Adrenal gland (tissue), 12 donors: ENCODE data around the gene SMTNL1. TPM values are rescaled to one million over a fixed set of nuclear protein-coding genes. Genes with fewer than 3 reads are reported as not detected.

Experiments
- DNase-seq, 7 donors: peaks; one replicate each; pipeline ENCODE4 v3.0.0-alpha.2; 2019 to 2020
- H3K27ac ChIP-seq, 5 donors: fragments of 200-600 bp; sonication (generic) in 4 of 5; 1 replicate in 3 of 5; 2 replicates in 2 of 5; pipeline versions ENCODE4 v1.5.1 to v1.8.0; 2016 to 2020; ENCODE audit warnings: mild to moderate bottlenecking in 1 of 5
- H3K27me3 ChIP-seq: fragments of 200-600 bp; 2 replicates; pipeline ENCODE4 v1.8.0; 2021
- H3K36me3 ChIP-seq, 2 donors: fragments of 200-600 bp; replicated peaks in 1 of 2; 1 replicate in 1 of 2; 2 replicates in 1 of 2; pipeline versions ENCODE4 v1.5.1 to v1.8.0; 2018 to 2022
- H3K4me1 ChIP-seq, 2 donors: fragments of 200-600 bp; replicated peaks in 1 of 2; 1 replicate in 1 of 2; 2 replicates in 1 of 2; pipeline versions ENCODE4 v1.5.1 to v1.8.0; 2018 to 2021
- H3K4me3 ChIP-seq, 4 donors: fragments of 200-600 bp; sonication (generic) in 3 of 4; one replicate each; pipeline ENCODE4 v1.5.1; 2016 to 2018
- H3K9me3 ChIP-seq, 3 donors: fragments of 200-600 bp; sonication (generic) in 1 of 3; replicated peaks in 1 of 3; 1 replicate in 2 of 3; 2 replicates in 1 of 3; pipeline versions ENCODE4 v1.5.1 to v1.8.0; 2016 to 2021
- POLR2A ChIP-seq, 2 donors: fragments of 450-650 bp; IDR thresholded peaks; one replicate each; pipeline ENCODE4 v1.6.1; 2017; ENCODE audit warnings: antibody characterized with exemption in 2 of 2, mild to moderate bottlenecking in 2 of 2, moderate library complexity in 1 of 2
- WGBS, 4 donors: extraction: QIAGEN DNeasy Blood & Tissue Kit in 2 of 4; methylation state at CpG; one replicate each; pipeline versions ENCODE4 v1.1.5 to v1.1.7; 2013 to 2017; 5-methylcytosine and 5-hydroxymethylcytosine counted together
- intact Hi-C, 2 donors: fragments of 100-400 bp; cut with DNase I; formaldehyde crosslinking; loops; one replicate each; pipeline versions ENCODE4 v1.14.1 to v1.15.0; 2022 to 2023
- polyA plus RNA-seq, 3 donors: library from polyadenylated mRNA; stranded (reverse); fragments of 200-250 nt in 2 of 3; fragments of 350-450 nt in 1 of 3; fragmentation: Illumina TruSeq in 1 of 3; extraction: RNeasy Lipid Tissue Mini Kit (QIAGEN cat#74804) in 1 of 3; gene quantifications; one replicate each; pipeline ENCODE4 v1.2.3, GENCODE V29; 2013 to 2014
- total RNA-seq, 9 donors: library from RNA; depleted of rRNA in 4 of 9; stranded (reverse); fragments of >200 nt in 4 of 9; fragments of 120-200 nt in 1 of 9; fragmentation: NEBNext Ultra II Directional in 1 of 9; extraction: Animal tissue kit (Norgen Biotek cat#: 25700) in 1 of 9; gene quantifications; one replicate each; pipeline versions ENCODE4 v1.1.0 to v1.2.4, GENCODE V29; 2013 to 2023
- TF ChIP-seq, protein P1 (sequence below), 6 experiments: fragments of 450-650 bp in 4 of 6; fragments of 200-600 bp in 2 of 6; sonication (generic) in 1 of 6; IDR thresholded peaks; 1 replicate in 5 of 6; 2 replicates in 1 of 6; pipeline versions ENCODE4 v1.5.1 to v1.8.0; 2016 to 2021; ENCODE audit warnings: antibody characterized with exemption in 6 of 6, mild to moderate bottlenecking in 2 of 6, moderate library complexity in 1 of 6
- donor health status: healthy with polysubstance abuse.
- donor health status: Bipolar disorder and iron deficiency.
- donor health status: DM: yes; HTN: yes; CAD: no.
- donor health status: DM: no; HTN: no; CAD: no.
- donor health status: DM: no; HTN: no; CAD: no.
- donor health status: DM: yes; HTN: yes; CAD: no.

The SMTNL1 gene
- total and polyA plus RNA-seq, 12 donors: 0.30 TPM; not detected in 11

GRCh38 chr11:57546451-57546850 is 9.1 kb downstream of the SMTNL1 start:
- Histone ChIP-seq H3K4me3 (no peak overlapping the region), H3K27ac (no peak overlapping the region), H3K9me3 (no peaks in the 10 kb centered on the region), H3K36me3 (peaks cover 0 to 23% of the 10 kb centered on the region in 2 donors), H3K4me1 (peaks cover 0 to 8% of the 10 kb centered on the region in 2 donors), H3K27me3 (no peaks in the 10 kb centered on the region)
- DNase-seq: no peak
- intact Hi-C loops: no loop called here
- TF ChIP-seq POLR2A (IDR thresholded peaks at IDR 0.05): no peak
- TF ChIP-seq, protein P1, sequence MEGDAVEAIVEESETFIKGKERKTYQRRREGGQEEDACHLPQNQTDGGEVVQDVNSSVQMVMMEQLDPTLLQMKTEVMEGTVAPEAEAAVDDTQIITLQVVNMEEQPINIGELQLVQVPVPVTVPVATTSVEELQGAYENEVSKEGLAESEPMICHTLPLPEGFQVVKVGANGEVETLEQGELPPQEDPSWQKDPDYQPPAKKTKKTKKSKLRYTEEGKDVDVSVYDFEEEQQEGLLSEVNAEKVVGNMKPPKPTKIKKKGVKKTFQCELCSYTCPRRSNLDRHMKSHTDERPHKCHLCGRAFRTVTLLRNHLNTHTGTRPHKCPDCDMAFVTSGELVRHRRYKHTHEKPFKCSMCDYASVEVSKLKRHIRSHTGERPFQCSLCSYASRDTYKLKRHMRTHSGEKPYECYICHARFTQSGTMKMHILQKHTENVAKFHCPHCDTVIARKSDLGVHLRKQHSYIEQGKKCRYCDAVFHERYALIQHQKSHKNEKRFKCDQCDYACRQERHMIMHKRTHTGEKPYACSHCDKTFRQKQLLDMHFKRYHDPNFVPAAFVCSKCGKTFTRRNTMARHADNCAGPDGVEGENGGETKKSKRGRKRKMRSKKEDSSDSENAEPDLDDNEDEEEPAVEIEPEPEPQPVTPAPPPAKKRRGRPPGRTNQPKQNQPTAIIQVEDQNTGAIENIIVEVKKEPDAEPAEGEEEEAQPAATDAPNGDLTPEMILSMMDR (IDR thresholded peaks at IDR 0.05): no peak
- WGBS, 4 donors: 95 to 100% (median 97%) methylated on average over 2 to 7 of the region's 7 CpGs

GRCh38 chr11:57546869-57547475 is 9.6 kb downstream of the SMTNL1 start:
- Histone ChIP-seq H3K9me3 (no peaks in the 10 kb centered on the region), H3K4me1 (peaks cover 0 to 8% of the 10 kb centered on the region in 2 donors), H3K4me3 (no peak overlapping the region), H3K27ac (peak overlapping the region in 2 of 5 donors; percentile 47 to 68), H3K27me3 (no peaks in the 10 kb centered on the region), H3K36me3 (peaks cover 0 to 28% of the 10 kb centered on the region in 2 donors)
- TF ChIP-seq POLR2A (IDR thresholded peaks at IDR 0.05): no peak
- TF ChIP-seq, protein P1 (IDR thresholded peaks at IDR 0.05): peak in 1 of 6 experiments; percentile 17
- WGBS, 4 donors: 49 to 56% (median 50%) methylated on average over 5 of the region's 5 CpGs
- intact Hi-C loops: no loop called here
- peak in 6 of 7 donors; percentile 50 to 66 (median 62) for DNase-seq

DNA sequence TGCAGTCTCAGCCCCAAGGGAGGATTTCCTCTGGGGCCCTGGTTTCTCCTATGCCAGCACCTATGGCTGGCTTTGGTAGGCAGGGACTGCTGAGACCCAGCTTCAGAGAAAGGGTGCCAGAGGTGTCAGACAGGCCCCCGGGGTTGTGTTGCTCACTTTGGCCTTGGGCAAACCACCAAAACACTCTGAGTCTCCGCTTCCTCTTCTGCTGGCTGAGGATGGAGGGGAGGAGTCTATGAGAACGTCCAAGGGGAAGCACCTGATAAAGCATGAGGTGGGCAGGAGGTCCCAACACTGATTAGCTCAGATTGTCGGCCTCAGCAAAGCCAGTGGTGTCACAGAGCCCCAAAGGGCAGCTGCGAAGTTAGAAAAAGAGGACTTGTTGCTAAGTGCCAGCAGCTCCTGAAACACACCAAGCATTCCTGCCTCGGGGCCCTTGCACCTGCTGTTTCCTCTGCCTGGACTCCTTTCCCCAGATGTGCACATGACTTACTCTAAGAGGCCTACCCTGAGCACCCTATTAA is 10.5 kb downstream of the SMTNL1 start:
- peaks cover 0 to 8% of the 10 kb centered on the region in 2 donors for H3K4me1 ChIP-seq
- H3K36me3 ChIP-seq: peaks cover 0 to 38% of the 10 kb centered on the region in 2 donors
- H3K4me3 ChIP-seq: no peak overlapping the region
- peak overlapping the region in 2 of 5 donors; percentile 47 to 68 for H3K27ac ChIP-seq
- TF ChIP-seq, protein P1 (IDR thresholded peaks at IDR 0.05): no peak
- no peak for TF ChIP-seq POLR2A (IDR thresholded peaks at IDR 0.05)
- 21 to 55% (median 32%) methylated on average over 4 to 6 of the region's 6 CpGs for WGBS, 4 donors
- H3K27me3 ChIP-seq: no peaks in the 10 kb centered on the region
- intact Hi-C loops: no loop called here
- peak in 5 of 7 donors; percentile 46 to 79 (median 75) for DNase-seq
- no peaks in the 10 kb centered on the region for H3K9me3 ChIP-seq

GRCh38 chr11:57549983-57550382 is 12.6 kb downstream of the SMTNL1 start:
- Histone ChIP-seq H3K9me3 (no peaks in the 10 kb centered on the region), H3K4me1 (peaks cover 0 to 8% of the 10 kb centered on the region in 2 donors), H3K27ac (no peak overlapping the region), H3K36me3 (peaks cover 0 to 58% of the 10 kb centered on the region in 2 donors), H3K27me3 (no peaks in the 10 kb centered on the region), H3K4me3 (no peak overlapping the region)
- TF ChIP-seq, protein P1 (IDR thresholded peaks at IDR 0.05): no peak
- TF ChIP-seq POLR2A (IDR thresholded peaks at IDR 0.05): no peak
- intact Hi-C loops: no loop called here
- no peak for DNase-seq
- 78 to 97% (median 91%) methylated on average over 8 of the region's 8 CpGs for WGBS, 4 donors
